Heart left ventricle (tissue), 16 donors: ENCODE results near the gene PIH1D2. TPM values are rescaled to one million over a fixed set of nuclear protein-coding genes. Genes with fewer than 3 reads are reported as not detected.
A peak's percentile ranks its signal among the peaks of the same experiment; 100 is the strongest.
"Not testable (repeated sequence)": the region's sequence is repeated elsewhere in the genome, so short reads cannot be mapped to it uniquely, and the experiment has no call there.

Source experiments
- ATAC-seq, 4 donors: fragments of 200-7000 bp; cut with Tn5 transposase; one replicate each; pipeline ENCODE4 v1.9.1; 2020 to 2022; ENCODE audit warnings: moderate library complexity in 4 of 4, mild to moderate bottlenecking in 3 of 4, moderate number of reproducible peaks in 1 of 4
- DNase-seq, 5 donors: peaks; one replicate each; pipeline ENCODE4 v3.0.0-alpha.2; 2020
- H3K27ac ChIP-seq, 12 donors: fragments of 200-600 bp; sonication (generic) in 4 of 12; one replicate each; pipeline versions ENCODE4 v1.5.0 to v1.8.0; 2016 to 2022; ENCODE audit warnings: mild to moderate bottlenecking in 2 of 12
- H3K27me3 ChIP-seq, 9 donors: fragments of 200-600 bp; sonication (generic) in 2 of 9; one replicate each; pipeline versions ENCODE4 v1.5.1 to v1.8.0; 2016 to 2022; ENCODE audit warnings: mild to moderate bottlenecking in 3 of 9
- H3K36me3 ChIP-seq, 9 donors: fragments of 200-600 bp; sonication (generic) in 2 of 9; one replicate each; pipeline versions ENCODE4 v1.5.0 to v1.8.0; 2018 to 2022; ENCODE audit warnings: mild to moderate bottlenecking in 2 of 9
- H3K4me1 ChIP-seq, 12 donors: fragments of 200-600 bp; sonication (generic) in 4 of 12; one replicate each; pipeline versions ENCODE4 v1.5.0 to v1.8.0; 2016 to 2022; ENCODE audit warnings: mild to moderate bottlenecking in 3 of 12
- H3K4me3 ChIP-seq, 12 donors: fragments of 200-600 bp; sonication (generic) in 4 of 12; one replicate each; pipeline versions ENCODE4 v1.5.0 to v1.8.0; 2017 to 2022; ENCODE audit warnings: mild to moderate bottlenecking in 9 of 12, moderate library complexity in 4 of 12
- H3K9me3 ChIP-seq, 12 donors: fragments of 200-600 bp; sonication (generic) in 4 of 12; one replicate each; pipeline versions ENCODE4 v1.5.0 to v1.8.0; 2016 to 2022; ENCODE audit warnings: mild to moderate bottlenecking in 1 of 12
- POLR2A ChIP-seq, 2 donors: fragments of 450-650 bp; IDR thresholded peaks; one replicate each; pipeline ENCODE4 v1.6.1; 2017; ENCODE audit warnings: antibody characterized with exemption in 2 of 2, mild to moderate bottlenecking in 2 of 2, moderate library complexity in 2 of 2
- WGBS, 4 donors: extraction: QIAGEN DNeasy Blood & Tissue Kit in 2 of 4; methylation state at CpG; one replicate each; pipeline versions ENCODE4 v1.1.5 to v1.1.7; 2013 to 2018; 5-methylcytosine and 5-hydroxymethylcytosine counted together
- intact Hi-C, 10 donors: fragments of 100-400 bp; cut with DNase I; formaldehyde crosslinking; loops; one replicate each; pipeline versions ENCODE4 v1.11.1 to v1.14.2; 2022
- polyA plus RNA-seq, 2 donors: library from polyadenylated mRNA; stranded (reverse); fragments of 200-250 nt; gene quantifications; one replicate each; pipeline ENCODE4 v1.2.3, GENCODE V29; 2013
- total RNA-seq, 9 donors: library from RNA; depleted of rRNA in 2 of 9; stranded (reverse); fragments of >200 nt in 2 of 9; fragmentation: NEBNext Ultra II Directional in 3 of 9; extraction: Animal tissue kit (Norgen Biotek cat#: 25700) in 3 of 9; gene quantifications; one replicate each; pipeline versions ENCODE4 v1.1.0 to v1.2.4, GENCODE V29; 2016 to 2023
- TF ChIP-seq, protein P1 (sequence below), 12 donors: fragments of 200-600 bp; sonication (generic) in 4 of 12; IDR thresholded peaks; one replicate each; pipeline versions ENCODE4 v1.5.0 to v1.8.0; 2018 to 2022; ENCODE audit warnings: antibody characterized with exemption in 12 of 12, mild to moderate bottlenecking in 5 of 12
- donor health status: ischemic (EF 13 %, LVEDD 7.1; RV severe dilation, severe dysfunction).
- donor health status: healthy with polysubstance abuse.
- donor health status: DM: no; HTN: yes; CAD: no.
- donor health status: DM: no; HTN: no; CAD: no.
- donor health status: ischemic (EF 25% LVEDD 6.9; RV normal size, moderate dysfunction).
- donor health status: ischemic (EF 25% LVEDD 5.7; RV mildly dilated, moderate dysfunction).
- donor health status: healthy.
- donor health status: DM: yes; HTN: yes; CAD: no.
- donor health status: ischemic (EF 35%, LVEDD 5.7; RV mildly dilated, moderate dysfunction).
- donor health status: nonischemic (EF 11% LVEDD 7.7; RV severe dilation, severe dysfunction).
- donor health status: DM: yes; HTN: yes; CAD: no.
- donor health status: PGD.
- donor health status: ischemic (EF 29% LVEDD 5.4; RV normal size, mild dysfunction).
- donor health status: nonischemic (EF 23%, LVEDD 6.1; RV moderate dilation, normal function).

The PIH1D2 gene
- total and polyA plus RNA-seq, 11 donors, result 1.4 to 6.9 (median 2.1) TPM

DNA sequence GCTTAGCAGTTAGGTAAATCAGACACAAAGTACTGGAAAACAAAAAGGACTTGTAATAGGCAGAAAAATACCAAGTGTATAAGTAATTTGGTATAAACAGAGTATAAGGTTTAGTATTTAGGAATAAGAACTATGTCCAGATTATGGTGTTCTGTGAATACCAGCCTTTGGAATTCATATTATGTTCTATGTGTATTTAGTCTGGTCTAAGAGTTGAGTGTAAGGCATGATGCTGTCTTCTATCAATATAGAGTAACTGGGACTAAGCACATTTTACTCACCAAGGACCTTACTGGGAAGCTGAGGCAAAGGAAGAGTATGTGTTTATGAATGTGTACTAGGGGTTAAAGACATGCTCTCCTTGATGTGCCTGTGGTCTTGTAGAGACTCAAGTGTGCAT, 22.4 kb upstream of the PIH1D2 start:
- Histone ChIP-seq H3K27ac (no peak overlapping the region), H3K36me3 (peaks cover 0 to 78% (median 64%) of the 10 kb centered on the region in 9 donors), H3K27me3 (no peaks in the 10 kb centered on the region), H3K4me3 (no peak overlapping the region), H3K9me3 (no peaks in the 10 kb centered on the region), H3K4me1 (peaks cover 0 to 7% (median 0%) of the 10 kb centered on the region in 12 donors)
- ATAC-seq, result no peak
- intact Hi-C loops, result no loop called here
- no peak for TF ChIP-seq POLR2A (IDR thresholded peaks at IDR 0.05)
- TF ChIP-seq, protein P1, sequence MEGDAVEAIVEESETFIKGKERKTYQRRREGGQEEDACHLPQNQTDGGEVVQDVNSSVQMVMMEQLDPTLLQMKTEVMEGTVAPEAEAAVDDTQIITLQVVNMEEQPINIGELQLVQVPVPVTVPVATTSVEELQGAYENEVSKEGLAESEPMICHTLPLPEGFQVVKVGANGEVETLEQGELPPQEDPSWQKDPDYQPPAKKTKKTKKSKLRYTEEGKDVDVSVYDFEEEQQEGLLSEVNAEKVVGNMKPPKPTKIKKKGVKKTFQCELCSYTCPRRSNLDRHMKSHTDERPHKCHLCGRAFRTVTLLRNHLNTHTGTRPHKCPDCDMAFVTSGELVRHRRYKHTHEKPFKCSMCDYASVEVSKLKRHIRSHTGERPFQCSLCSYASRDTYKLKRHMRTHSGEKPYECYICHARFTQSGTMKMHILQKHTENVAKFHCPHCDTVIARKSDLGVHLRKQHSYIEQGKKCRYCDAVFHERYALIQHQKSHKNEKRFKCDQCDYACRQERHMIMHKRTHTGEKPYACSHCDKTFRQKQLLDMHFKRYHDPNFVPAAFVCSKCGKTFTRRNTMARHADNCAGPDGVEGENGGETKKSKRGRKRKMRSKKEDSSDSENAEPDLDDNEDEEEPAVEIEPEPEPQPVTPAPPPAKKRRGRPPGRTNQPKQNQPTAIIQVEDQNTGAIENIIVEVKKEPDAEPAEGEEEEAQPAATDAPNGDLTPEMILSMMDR (IDR thresholded peaks at IDR 0.05), result no peak
- no peak for DNase-seq

DNA sequence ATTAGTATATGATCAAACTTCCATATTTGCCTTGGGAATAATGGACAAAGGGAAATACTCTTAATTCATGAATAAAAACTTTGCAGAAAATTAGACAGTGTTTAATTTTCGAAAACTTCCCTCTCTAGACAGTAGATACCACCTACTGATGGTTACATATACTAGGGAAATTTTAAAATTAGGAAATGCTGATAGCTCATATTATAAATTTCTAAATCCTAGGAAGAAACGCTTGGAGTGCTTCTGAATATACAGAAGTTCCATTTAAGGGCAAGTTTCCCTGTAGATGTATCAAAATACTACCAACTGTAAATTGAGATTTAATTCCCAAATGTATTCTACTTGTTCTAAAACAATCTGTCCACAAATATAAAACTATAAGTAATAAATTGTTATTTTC, 21.5 kb upstream of the PIH1D2 start:
- H3K4me1 ChIP-seq, ATAC-seq, H3K4me3 ChIP-seq, H3K9me3 ChIP-seq, DNase-seq, intact Hi-C loops, H3K27me3 ChIP-seq, H3K27ac ChIP-seq: not testable (repeated sequence)
- 93 to 96% (median 95%) methylated on average over 2 of the region's 2 CpGs for WGBS, 4 donors
- H3K36me3 ChIP-seq, result peaks cover 0 to 86% (median 73%) of the 10 kb centered on the region in 9 donors

DNA sequence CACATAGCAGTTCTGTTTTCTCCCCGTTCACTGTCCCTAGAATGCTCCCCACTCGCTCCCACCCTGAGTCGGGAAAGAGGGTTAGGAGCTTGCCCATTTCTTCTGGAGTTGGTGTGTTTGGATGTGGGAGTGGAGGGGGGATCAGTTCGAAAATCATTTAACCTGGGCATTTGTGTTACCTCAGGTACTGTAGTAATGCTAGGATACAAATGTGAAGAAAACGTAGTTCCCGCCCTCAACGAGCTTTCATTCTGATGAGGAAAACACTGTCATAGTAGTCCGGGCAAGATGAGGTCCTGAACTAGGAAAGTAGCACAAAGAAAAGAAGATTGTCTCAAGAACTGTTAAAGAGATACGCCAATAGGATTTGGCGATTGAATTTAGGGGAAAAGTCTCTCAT, 13.4 kb upstream of the PIH1D2 start:
- Histone ChIP-seq H3K27me3 (no peaks in the 10 kb centered on the region), H3K27ac (peak overlapping the region; percentile 55 to 95 (median 88)), H3K9me3 (no peaks in the 10 kb centered on the region), H3K4me1 (peaks cover 3 to 50% (median 38%) of the 10 kb centered on the region in 12 donors), H3K4me3 (peak overlapping the region; percentile 74 to 96 (median 90)), H3K36me3 (peaks cover 0 to 77% (median 76%) of the 10 kb centered on the region in 9 donors)
- intact Hi-C loops, result loop anchor here in 7 of 10 donors (5.0 to 10.0 kb wide), 6 partner anchors 60 to 212 kb away; partner anchors contain the start of genes CFAP68 (in 6 of the 7), FDXACB1 (in 6 of the 7), ALG9 (in 5 of the 7) and DLAT (in 2 of the 7)
- ATAC-seq (peak; percentile 1 to 11 (median 7)), DNase-seq (no peak)
- no peak for TF ChIP-seq POLR2A (IDR thresholded peaks at IDR 0.05)
- TF ChIP-seq, protein P1 (IDR thresholded peaks at IDR 0.05), result no peak
- WGBS, 4 donors, result 13 to 15% (median 14%) methylated on average over 10 of the region's 10 CpGs

DNA sequence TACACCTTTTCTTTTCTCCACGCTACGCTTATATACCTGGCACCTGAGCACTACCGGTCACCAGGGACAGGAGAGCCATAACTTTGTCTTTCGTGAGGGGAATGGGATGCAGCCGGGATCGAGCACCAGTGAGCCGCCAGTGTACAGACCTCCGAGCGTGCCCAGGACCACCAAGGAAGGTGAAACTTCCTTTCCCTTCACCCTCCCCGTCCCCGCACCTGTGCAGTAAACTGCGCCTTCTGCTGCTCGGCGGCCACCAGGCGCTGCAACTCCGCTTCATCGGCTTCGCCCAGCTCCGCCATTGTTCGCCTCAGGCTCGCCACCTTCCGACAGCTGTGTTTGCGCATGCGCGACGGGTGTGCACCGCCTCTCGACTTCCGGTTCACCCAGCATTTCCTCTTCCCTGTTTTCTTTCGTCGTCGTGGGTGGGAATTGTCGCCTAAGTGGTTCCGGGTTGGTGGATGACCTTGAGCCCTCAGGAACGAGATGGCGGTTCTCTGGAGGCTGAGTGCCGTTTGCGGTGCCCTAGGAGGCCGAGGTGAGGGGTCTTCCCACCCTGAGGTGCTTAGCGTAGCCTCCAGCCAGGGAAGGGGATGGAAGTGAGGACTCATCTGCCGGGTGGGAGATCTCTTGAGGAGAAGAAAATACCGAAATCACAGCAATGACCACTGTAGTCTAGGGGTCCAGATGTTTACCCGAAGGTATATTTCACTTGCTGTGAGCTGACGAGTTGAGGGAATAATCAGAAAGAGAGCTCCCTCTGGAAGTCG, 12.8 kb upstream of the PIH1D2 start, which contains the start of the genes SDHD and TIMM8B:
Gene SDHD (plus strand): TSS at position 452 of the 770 bp plus-strand sequence. CDS start 35 bp downstream, at position 487.
Gene TIMM8B (minus strand): TSS at position 335 of the 770 bp plus-strand sequence. CDS start 33 bp downstream, at position 302.
- Histone ChIP-seq H3K4me1 (peaks cover 3 to 50% (median 38%) of the 10 kb centered on the region in 12 donors), H3K27ac (peak within 1 kb of the TSS; percentile 55 to 95 (median 88)), H3K27me3 (no peaks in the 10 kb centered on the region), H3K4me3 (peak within 1 kb of the TSS; percentile 74 to 96 (median 90)), H3K9me3 (no peaks in the 10 kb centered on the region), H3K36me3 (peaks cover 0 to 77% (median 76%) of the 10 kb centered on the region in 9 donors)
- intact Hi-C loops, result loop anchor here in 7 of 10 donors (1.0 to 10.0 kb wide), 7 partner anchors 12 to 212 kb away; partner anchors contain the start of genes CFAP68 (in 6 of the 7), FDXACB1 (in 6 of the 7), ALG9 (in 5 of the 7) and DLAT (in 2 of the 7)
- ATAC-seq, result peak; percentile 93 to 97 (median 94)
- peak; percentile 96 to 97 (median 96) for DNase-seq
- 0 to 1% (median 0%) methylated on average over 44 to 45 of the region's 45 CpGs for WGBS, 4 donors
- TF ChIP-seq, protein P1 (IDR thresholded peaks at IDR 0.05), result peak in 8 of 12 donors; percentile 6 to 39 (median 22)
- peak in 1 of 2 donors; percentile 65 for TF ChIP-seq POLR2A (IDR thresholded peaks at IDR 0.05)
